Body of pancreas (tissue), 4 donors: ENCODE data around the gene GATB. TPM values are rescaled to one million over a fixed set of nuclear protein-coding genes. Genes with fewer than 3 reads are reported as not detected.

Experiments
- ATAC-seq: fragments of 150-250 bp; one replicate; pipeline ENCODE4 v1.9.1; 2016
- DNase-seq, 4 donors: peaks; one replicate each; pipeline ENCODE4 v3.0.0-alpha.2; 2019
- H3K27ac ChIP-seq, 4 donors: fragments of 200-600 bp; sonication (generic); 1 replicate in 3 of 4; 2 replicates in 1 of 4; pipeline versions ENCODE4 v1.5.1 to v1.6.1; 2016 to 2019; ENCODE audit warnings: mild to moderate bottlenecking in 1 of 4, mixed read lengths in 1 of 4, moderate library complexity in 1 of 4
- H3K27me3 ChIP-seq, 2 donors: fragments of 200-600 bp; sonication (generic); one replicate each; pipeline ENCODE4 v1.6.0; 2016; ENCODE audit warnings: mild to moderate bottlenecking in 1 of 2
- H3K36me3 ChIP-seq, 2 donors: fragments of 200-600 bp; sonication (generic); replicated peaks in 1 of 2; 2 replicates each; pipeline ENCODE4 v1.5.1; 2016; ENCODE audit warnings: low read depth in 2 of 2; ENCODE audit not compliant: insufficient read depth in 1 of 2
- H3K4me1 ChIP-seq: fragments of 200-600 bp; sonication (generic); one replicate; pipeline ENCODE4 v1.6.0; 2016
- H3K4me3 ChIP-seq, 2 donors: fragments of 200-600 bp; sonication (generic); 1 replicate in 1 of 2; 2 replicates in 1 of 2; pipeline ENCODE4 v1.5.1; 2016 to 2019
- H3K9me3 ChIP-seq, 3 donors: fragments of 200-600 bp; sonication (generic); 1 replicate in 2 of 3; 2 replicates in 1 of 3; pipeline ENCODE4 v1.5.1; 2016
- CTCF ChIP-seq, 7 experiments: fragments of 450-650 bp in 4 of 7; fragments of 200-600 bp in 3 of 7; sonication (generic) in 3 of 7; IDR thresholded peaks; one replicate each; pipeline ENCODE4 v1.5.1; 2016 to 2019; ENCODE audit warnings: antibody characterized with exemption in 7 of 7
- POLR2A ChIP-seq, 3 donors: fragments of 450-650 bp; IDR thresholded peaks; one replicate each; pipeline ENCODE4 v1.6.1; 2016; ENCODE audit warnings: antibody characterized with exemption in 3 of 3, mild to moderate bottlenecking in 2 of 3
- WGBS, 2 donors: methylation state at CpG; one replicate each; pipeline ENCODE4 v1.1.5; 2017; 5-methylcytosine and 5-hydroxymethylcytosine counted together
- intact Hi-C: fragments of 100-400 bp; cut with DNase I; formaldehyde crosslinking; loops from one replicate; pipeline ENCODE4 v1.15.1; 2023
- total RNA-seq, 2 donors: library from RNA; depleted of rRNA; stranded (reverse); fragments of >200 nt; gene quantifications; one replicate each; pipeline ENCODE4 v1.1.0, GENCODE V29; 2016

GATB gene
- total RNA-seq, 2 donors from 2014 or later: 5.6 to 7.3 TPM

- Histone ChIP-seq H3K27me3 (no peaks in the 10 kb centered on the region), H3K4me3 (no peak overlapping the region), H3K9me3 (no peaks in the 10 kb centered on the region), H3K27ac (no peak overlapping the region), H3K36me3 (no peaks in the 10 kb centered on the region), H3K4me1 (no peaks in the 10 kb centered on the region)
- intact Hi-C loops: no loop called here
- DNase-seq (no peak), ATAC-seq (no peak)
- TF ChIP-seq CTCF (IDR thresholded peaks at IDR 0.05): no peak
- TF ChIP-seq POLR2A (IDR thresholded peaks at IDR 0.05): no peak
Observed at GRCh38 chr4:151797853-151798252, 37.0 kb upstream of the GATB start.

GRCh38 chr4:151797131-151797530, 36.3 kb upstream of the GATB start:
- ATAC-seq (no peak), DNase-seq (no peak)
- Histone ChIP-seq H3K4me1 (no peaks in the 10 kb centered on the region), H3K4me3 (no peak overlapping the region), H3K27me3 (no peaks in the 10 kb centered on the region), H3K27ac (no peak overlapping the region), H3K36me3 (no peaks in the 10 kb centered on the region), H3K9me3 (no peaks in the 10 kb centered on the region)
- intact Hi-C loops: no loop called here
- no peak for TF ChIP-seq CTCF (IDR thresholded peaks at IDR 0.05)
- TF ChIP-seq POLR2A (IDR thresholded peaks at IDR 0.05): no peak
- 36 to 50% methylated on average over 3 of the region's 3 CpGs for WGBS, 2 donors

- ATAC-seq: no peak
- 65 to 66% methylated on average over 3 of the region's 3 CpGs for WGBS, 2 donors
Observed at GRCh38 chr4:151796106-151796505, 35.3 kb upstream of the GATB start.

GRCh38 chr4:151792995-151793394, 32.2 kb upstream of the GATB start:
- DNase-seq (no peak), ATAC-seq (no peak)
- intact Hi-C loops: no loop called here
- Histone ChIP-seq H3K9me3 (no peaks in the 10 kb centered on the region), H3K4me1 (no peaks in the 10 kb centered on the region), H3K4me3 (no peak overlapping the region), H3K27me3 (no peaks in the 10 kb centered on the region), H3K27ac (no peak overlapping the region), H3K36me3 (no peaks in the 10 kb centered on the region)
- 63 to 64% methylated on average over 4 of the region's 4 CpGs for WGBS, 2 donors
- no peak for TF ChIP-seq POLR2A (IDR thresholded peaks at IDR 0.05)
- TF ChIP-seq CTCF (IDR thresholded peaks at IDR 0.05): no peak

More at GRCh38 chr4:151796106-151796505, 35.3 kb upstream of the GATB start:
- Histone ChIP-seq H3K27me3 (no peaks in the 10 kb centered on the region), H3K27ac (no peak overlapping the region), H3K4me3 (no peak overlapping the region), H3K9me3 (no peaks in the 10 kb centered on the region), H3K4me1 (no peaks in the 10 kb centered on the region), H3K36me3 (no peaks in the 10 kb centered on the region)
- DNase-seq: no peak
- intact Hi-C loops: no loop called here
- TF ChIP-seq CTCF (IDR thresholded peaks at IDR 0.05) (no peak), POLR2A (IDR thresholded peaks at IDR 0.05) (no peak)

- TF ChIP-seq CTCF (IDR thresholded peaks at IDR 0.05) (no peak), POLR2A (IDR thresholded peaks at IDR 0.05) (no peak)
- H3K4me3 ChIP-seq: no peak overlapping the region
- no peak for DNase-seq
- H3K36me3 ChIP-seq: no peaks in the 10 kb centered on the region
- intact Hi-C loops: no loop called here
- H3K4me1 ChIP-seq: no peaks in the 10 kb centered on the region
- H3K27me3 ChIP-seq: no peaks in the 10 kb centered on the region
- no peaks in the 10 kb centered on the region for H3K9me3 ChIP-seq
- 66 to 67% methylated on average over 4 of the region's 4 CpGs for WGBS, 2 donors
- ATAC-seq: no peak
- no peak overlapping the region for H3K27ac ChIP-seq
Observed at GRCh38 chr4:151792530-151792929, 31.7 kb upstream of the GATB start.
